Neural progenitor cell (in vitro differentiated cells): ENCODE results near the gene DNAJB2.

Source experiments
- CTCF ChIP-seq: fragments of 200-600 bp; sonication (generic); IDR thresholded peaks from 2 replicates; pipeline ENCODE4 v1.5.1; 2017; ENCODE audit warnings: antibody characterized with exemption, mild to moderate bottlenecking
- EZH2 ChIP-seq: fragments of 200-600 bp; sonication (generic); IDR thresholded peaks from 2 replicates; pipeline ENCODE4 v1.6.1; 2017; ENCODE audit warnings: antibody characterized with exemption, mild to moderate bottlenecking, moderate library complexity
- EZH2phosphoT487 ChIP-seq: fragments of 200-600 bp; sonication (generic); IDR thresholded peaks from 2 replicates; pipeline ENCODE4 v1.6.1; 2017; ENCODE audit warnings: antibody characterized with exemption

DNA sequence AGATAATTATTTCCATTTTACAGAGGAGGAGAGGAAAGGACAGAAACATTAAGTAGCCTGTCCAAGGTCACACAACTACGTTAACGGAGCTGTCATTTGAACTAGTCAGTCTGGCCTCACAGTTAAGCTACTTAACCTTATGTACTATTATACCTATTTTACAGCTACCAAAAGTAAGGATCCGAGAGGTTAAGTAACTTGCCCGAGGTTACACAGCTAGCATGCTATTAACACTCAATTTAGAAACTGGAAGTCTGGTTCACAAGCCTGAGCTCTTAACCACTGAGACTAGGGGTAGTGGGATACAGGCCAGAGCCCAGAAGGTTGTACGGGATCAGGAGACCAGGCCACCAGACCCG, 34.4 kb upstream of the DNAJB2 start:
- no peak for TF ChIP-seq CTCF
- no peak for TF ChIP-seq EZH2phosphoT487
- TF ChIP-seq EZH2, result no peak
